HFFc6 (cell line): Measurements from ENCODE around the gene TMEM17. TPM values are rescaled to one million over a fixed set of nuclear protein-coding genes. Genes with fewer than 3 reads are reported as not detected.

Source experiments
- DNase-seq: peaks from one replicate; pipeline ENCODE4 v3.0.0-alpha.2; 2018
- H3K27ac Mint-ChIP-seq: 2 replicates; pipeline ENCODE4 v1.8.0; 2020; ENCODE audit warnings: mild to moderate bottlenecking, mixed read lengths
- H3K27me3 Mint-ChIP-seq: 2 replicates; pipeline ENCODE4 v1.8.0; 2021; ENCODE audit warnings: mild to moderate bottlenecking, moderate library complexity, mixed read lengths; ENCODE audit not compliant: insufficient read depth
- H3K36me3 Mint-ChIP-seq: 2 replicates; pipeline ENCODE4 v1.8.0; 2021; ENCODE audit warnings: low read depth, mixed read lengths
- H3K4me1 Mint-ChIP-seq: 2 replicates; pipeline ENCODE4 v1.8.0; 2020; ENCODE audit warnings: low read depth, mixed read lengths
- H3K4me3 Mint-ChIP-seq: 2 replicates; pipeline ENCODE4 v1.8.0; 2020; ENCODE audit warnings: mild to moderate bottlenecking, moderate library complexity, mixed read lengths
- H3K9me3 Mint-ChIP-seq: 2 replicates; pipeline ENCODE4 v1.8.0; 2020; ENCODE audit warnings: mild to moderate bottlenecking, mixed read lengths
- CTCF ChIP-seq: fragments of 200-600 bp; sonication (generic); IDR thresholded peaks from 2 replicates; pipeline ENCODE4 v1.5.0; 2021; ENCODE audit warnings: antibody characterized with exemption, mild to moderate bottlenecking
- total RNA-seq, 6 experiments: library from RNA; stranded (reverse); fragmentation: NEBNext Ultra II Directional; extraction: Animal tissue kit (Norgen Biotek cat#: 25700); gene quantifications; 2 replicates in 1 of 6; 3 replicates in 5 of 6; pipeline ENCODE4 v1.2.3, GENCODE V29; 2021

Gene TMEM17
- total RNA-seq, 6 experiments from 2014 or later = 2.4 to 4.4 (median 3.4) TPM

- Mint-ChIP-seq H3K27ac (no peak overlapping the region), H3K4me3 (no peak overlapping the region), H3K4me1 (peaks cover 14% of the 10 kb centered on the region), H3K36me3 (no peaks in the 10 kb centered on the region), H3K9me3 (no peaks in the 10 kb centered on the region), H3K27me3 (no peaks in the 10 kb centered on the region)
- TF ChIP-seq CTCF = no peak
- DNase-seq = no peak
Measured at GRCh38 chr2:62495761-62496160, 10.2 kb downstream of the TMEM17 start.

GRCh38 chr2:62492048-62492447 lies 13.9 kb downstream of the TMEM17 start:
- peaks cover 13% of the 10 kb centered on the region for H3K4me1 Mint-ChIP-seq
- no peak overlapping the region for H3K27ac Mint-ChIP-seq
- no peak for TF ChIP-seq CTCF
- no peaks in the 10 kb centered on the region for H3K36me3 Mint-ChIP-seq
- H3K27me3 Mint-ChIP-seq = no peaks in the 10 kb centered on the region
- no peak overlapping the region for H3K4me3 Mint-ChIP-seq
- H3K9me3 Mint-ChIP-seq = no peaks in the 10 kb centered on the region
- DNase-seq = no peak

GRCh38 chr2:62489702-62490101 lies 16.3 kb downstream of the TMEM17 start:
- peaks cover 31% of the 10 kb centered on the region for H3K4me1 Mint-ChIP-seq

GRCh38 chr2:62489162-62489561 lies 16.8 kb downstream of the TMEM17 start:
- Mint-ChIP-seq H3K27ac (no peak overlapping the region; the same call in 1 of the 2 replicates), H3K4me1 (peaks cover 31% of the 10 kb centered on the region), H3K27me3 (no peaks in the 10 kb centered on the region), H3K36me3 (no peaks in the 10 kb centered on the region), H3K4me3 (no peak overlapping the region), H3K9me3 (no peaks in the 10 kb centered on the region)
- no peak for TF ChIP-seq CTCF
- peak; percentile 26 for DNase-seq

More at GRCh38 chr2:62489702-62490101, 16.3 kb downstream of the TMEM17 start:
- no peak for DNase-seq
- Mint-ChIP-seq H3K27me3 (no peaks in the 10 kb centered on the region), H3K4me3 (no peak overlapping the region), H3K27ac (no peak overlapping the region), H3K36me3 (no peaks in the 10 kb centered on the region), H3K9me3 (no peaks in the 10 kb centered on the region)
- TF ChIP-seq CTCF = no peak

DNA sequence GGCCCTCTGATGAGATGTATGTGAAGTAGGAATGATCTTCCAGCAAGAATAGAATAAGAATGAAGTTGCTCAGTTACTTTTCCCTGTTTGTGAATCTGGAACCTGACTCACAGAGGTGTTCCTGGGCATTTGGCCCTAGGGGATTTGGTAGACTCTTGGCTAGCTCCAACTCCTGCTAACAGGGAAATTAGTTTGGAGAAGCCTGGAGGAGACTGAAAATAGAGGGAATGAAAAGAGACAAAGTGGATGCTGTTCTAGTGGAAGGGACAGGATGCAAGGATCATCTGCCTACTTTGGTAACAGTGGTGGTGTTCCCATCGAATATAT lies 19.6 kb downstream of the TMEM17 start:
- Mint-ChIP-seq H3K9me3 (no peaks in the 10 kb centered on the region), H3K36me3 (no peaks in the 10 kb centered on the region), H3K4me3 (no peak overlapping the region), H3K27ac (peak overlapping the region; percentile 11; the same call in 1 of the 2 replicates), H3K4me1 (peaks cover 26% of the 10 kb centered on the region), H3K27me3 (no peaks in the 10 kb centered on the region)
- DNase-seq = peak; percentile 14
- TF ChIP-seq CTCF = no peak
